ENCODE measurements around the gene TMEM109.

TMEM109 gene

GRCh38 chr11:60972182-60973030 is 58.4 kb downstream of the TMEM109 start:
- DNase-seq = no peak
